HepG2 (cell line): ENCODE measurements around the gene SCAMP3. TPM values are rescaled to one million over a fixed set of nuclear protein-coding genes. Genes with fewer than 3 reads are reported as not detected.

Source experiments
- CBX5 ChIP-seq: sonication (generic); formaldehyde crosslinking; IDR thresholded peaks from 2 replicates; pipeline ENCODE4 v1.4.0; 2020; ENCODE audit warnings: missing genetic modification reagents, borderline replicate concordance
- CEBPG ChIP-seq: IDR thresholded peaks from 2 replicates; pipeline ENCODE4 v1.6.1; 2016
- E2F2 ChIP-seq: sonication (generic); formaldehyde crosslinking; IDR thresholded peaks from 2 replicates; pipeline ENCODE4 v1.4.0; 2020; ENCODE audit warnings: missing genetic modification reagents, borderline replicate concordance
- FOXK1 ChIP-seq: sonication (generic); formaldehyde crosslinking; IDR thresholded peaks from 2 replicates; pipeline ENCODE4 v1.4.0; 2020; ENCODE audit warnings: low read depth, missing genetic modification reagents, borderline replicate concordance
- KAT8 ChIP-seq: IDR thresholded peaks from 2 replicates; pipeline ENCODE4 v1.6.1; 2016; ENCODE audit warnings: missing genetic modification reagents, missing compliant biosample characterization
- KLF12 ChIP-seq: sonication (generic); formaldehyde crosslinking; IDR thresholded peaks from 2 replicates; pipeline ENCODE4 v1.4.0; 2020; ENCODE audit warnings: missing genetic modification reagents, borderline replicate concordance
- KLF16 ChIP-seq, 2 experiments: sonication (generic) in 1 of 2; formaldehyde crosslinking in 1 of 2; IDR thresholded peaks; 2 replicates each; pipeline versions ENCODE4 v1.6.1 to v1.8.0; 2016 to 2023; ENCODE audit warnings: missing genetic modification reagents in 2 of 2, missing compliant biosample characterization in 1 of 2
- ONECUT2 ChIP-seq: sonication (generic); formaldehyde crosslinking; IDR thresholded peaks from 2 replicates; pipeline ENCODE4 v1.4.0; 2020; ENCODE audit warnings: missing genetic modification reagents
- TBL1XR1 ChIP-seq: fragments of 150-350 bp; IDR thresholded peaks from 2 replicates; pipeline ENCODE4 v1.6.1; 2014; ENCODE audit warnings: borderline replicate concordance, low read length; ENCODE audit not compliant: partially characterized antibody
- ZBTB10 ChIP-seq: sonication (generic); formaldehyde crosslinking; IDR thresholded peaks from 2 replicates; pipeline ENCODE4 v1.4.0; 2020; ENCODE audit warnings: missing genetic modification reagents, borderline replicate concordance
- ZNF124 ChIP-seq: sonication (generic); formaldehyde crosslinking; IDR thresholded peaks from 2 replicates; pipeline ENCODE4 v1.4.0; 2020; ENCODE audit warnings: missing genetic modification reagents
- ZNF143 ChIP-seq: sonication (generic); formaldehyde crosslinking; IDR thresholded peaks from 2 replicates; pipeline ENCODE4 v1.4.0; 2020; ENCODE audit warnings: missing genetic modification reagents
- ZNF224 ChIP-seq: sonication (generic); formaldehyde crosslinking; IDR thresholded peaks from 2 replicates; pipeline ENCODE4 v1.5.0; 2020; ENCODE audit warnings: mild to moderate bottlenecking, missing genetic modification reagents
- ZNF253 ChIP-seq: sonication (generic); formaldehyde crosslinking; IDR thresholded peaks from 2 replicates; pipeline ENCODE4 v1.8.0; 2022; ENCODE audit warnings: mild to moderate bottlenecking, missing genetic modification reagents, borderline replicate concordance
- ZNF432 ChIP-seq: sonication (generic); formaldehyde crosslinking; IDR thresholded peaks from 2 replicates; pipeline ENCODE4 v1.5.0; 2020; ENCODE audit warnings: missing genetic modification reagents, mild to moderate bottlenecking, borderline replicate concordance
- ZNF710 ChIP-seq: sonication (generic); formaldehyde crosslinking; IDR thresholded peaks from 2 replicates; pipeline ENCODE4 v1.5.0; 2020; ENCODE audit warnings: mild to moderate bottlenecking, missing genetic modification reagents, borderline replicate concordance
- ZNF75D ChIP-seq: sonication (generic); formaldehyde crosslinking; IDR thresholded peaks from 2 replicates; pipeline ENCODE4 v1.8.1; 2023; ENCODE audit warnings: missing genetic modification reagents, mild to moderate bottlenecking, borderline replicate concordance
- ZSCAN31 ChIP-seq: sonication (generic); formaldehyde crosslinking; IDR thresholded peaks from 2 replicates; pipeline ENCODE4 v1.5.0; 2020; ENCODE audit warnings: low read depth, mild to moderate bottlenecking, missing genetic modification reagents
- polyA plus RNA-seq, 8 experiments: library from polyadenylated mRNA; depleted of rRNA in 3 of 8; stranded (reverse) in 7 of 8; unstranded in 1 of 8; fragments of >200 nt; fragmentation: Illumina TruSeq in 4 of 8; extraction: Trizol in 4 of 8; gene quantifications; 2 replicates each; pipeline versions ENCODE4 v1.2.1 to v1.2.3, GENCODE V29; 2011 to 2016; ENCODE audit warnings: low read depth in 4 of 8, missing spikeins in 1 of 8, mixed read lengths in 1 of 8; ENCODE audit not compliant: insufficient read depth in 1 of 8
- total RNA-seq, 5 experiments: library from RNA; depleted of rRNA; stranded (reverse); fragments of >200 nt; fragmentation: Illumina TruSeq; extraction: Trizol; gene quantifications; 2 replicates each; pipeline ENCODE4 v1.2.3, GENCODE V29; 2016; ENCODE audit warnings: low read depth in 1 of 5
- TF ChIP-seq, protein P1 (sequence below): sonication (generic); formaldehyde crosslinking; IDR thresholded peaks from 2 replicates; pipeline ENCODE4 v1.5.0; 2020; ENCODE audit warnings: mild to moderate bottlenecking, missing genetic modification reagents

SCAMP3 gene
- total and polyA plus RNA-seq, 2 of the 13 experiments (the other 11 are each of a cell fraction or from before 2014, with no cell fraction given) = 46.8 to 83.3 TPM

DNA sequence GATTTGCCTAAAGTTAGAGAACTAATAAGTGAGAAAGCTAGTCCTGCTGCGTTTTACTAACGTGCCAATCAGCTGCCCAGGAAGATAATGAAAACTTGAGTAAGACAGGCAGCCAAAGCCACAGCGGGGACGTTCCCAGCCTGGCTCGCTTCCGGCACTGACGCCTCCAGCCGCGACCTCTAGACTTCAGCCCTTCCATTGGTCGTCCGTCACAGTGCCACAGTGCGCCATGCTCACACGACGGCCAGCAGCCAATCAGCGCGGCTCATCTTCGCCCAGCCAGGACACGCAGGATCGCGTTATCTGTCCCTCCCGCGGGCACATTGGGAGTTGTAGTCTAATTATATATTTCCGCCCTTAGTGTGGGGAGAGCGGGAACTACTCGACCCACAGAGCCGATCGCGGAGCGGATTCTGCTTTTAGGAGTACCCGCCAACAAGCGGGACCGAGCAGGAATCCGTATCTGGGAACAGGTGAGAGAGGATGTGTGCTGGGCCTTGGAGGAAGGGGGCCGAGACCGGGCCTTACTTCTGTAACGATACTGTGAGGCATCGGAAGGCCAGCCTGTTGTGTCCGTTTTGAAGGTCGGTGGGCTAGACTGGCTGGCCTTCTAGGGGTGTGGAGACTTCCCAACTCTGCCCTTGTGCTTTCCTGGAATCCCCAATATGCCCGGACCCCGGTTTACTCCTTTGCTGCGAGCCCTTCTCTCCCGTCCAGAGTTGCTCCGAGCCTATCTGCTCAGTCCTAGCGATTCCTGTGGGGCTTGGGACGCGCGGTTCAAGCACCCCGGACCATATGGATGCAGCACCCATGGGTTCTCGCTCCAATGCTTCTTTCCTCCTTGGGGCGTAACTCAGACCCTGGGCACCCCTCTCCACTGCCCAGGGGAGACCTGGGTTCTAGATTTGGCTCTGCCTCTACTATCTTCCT, 46.6 kb upstream of the SCAMP3 start, which contains the start of gene FDPS (continued):
- TF ChIP-seq KLF16 (CRISPR knock-in tag; IDR thresholded peaks at IDR 0.05) = peak in 1 of 2 experiments; percentile 34; a peak in 1 of 4 replicates
- TF ChIP-seq FOXK1 (CRISPR knock-in tag) = peak; percentile 81; the same call in 1 of the 2 replicates
- 0 out of 2 replicates have a peak, but pooled peaks have one; percentile 45 for TF ChIP-seq ZSCAN31 (CRISPR knock-in tag)
- peak; percentile 72 for TF ChIP-seq KLF12
- no peak for TF ChIP-seq ZNF710
- no peak for TF ChIP-seq ZNF253 (CRISPR knock-in tag)
- no peak for TF ChIP-seq ZNF432
- TF ChIP-seq TBL1XR1 = no peak
- peak; percentile 49; the same call in 1 of the 2 replicates for TF ChIP-seq ZNF124
- TF ChIP-seq KAT8 (CRISPR knock-in tag) = peak; percentile 82
- no peak for TF ChIP-seq E2F2 (CRISPR knock-in tag)
- no peak for TF ChIP-seq ZNF224 (CRISPR knock-in tag)
- TF ChIP-seq CEBPG (CRISPR knock-in tag) = peak; percentile 46
- TF ChIP-seq ZBTB10 (CRISPR knock-in tag) = no peak
- no peak for TF ChIP-seq ZNF75D (CRISPR knock-in tag)
- TF ChIP-seq CBX5 (CRISPR knock-in tag) = no peak
- peak; percentile 50; the same call in 1 of the 2 replicates for TF ChIP-seq ONECUT2 (CRISPR knock-in tag)
- peak; percentile 99 for TF ChIP-seq ZNF143
- TF ChIP-seq, protein P1, sequence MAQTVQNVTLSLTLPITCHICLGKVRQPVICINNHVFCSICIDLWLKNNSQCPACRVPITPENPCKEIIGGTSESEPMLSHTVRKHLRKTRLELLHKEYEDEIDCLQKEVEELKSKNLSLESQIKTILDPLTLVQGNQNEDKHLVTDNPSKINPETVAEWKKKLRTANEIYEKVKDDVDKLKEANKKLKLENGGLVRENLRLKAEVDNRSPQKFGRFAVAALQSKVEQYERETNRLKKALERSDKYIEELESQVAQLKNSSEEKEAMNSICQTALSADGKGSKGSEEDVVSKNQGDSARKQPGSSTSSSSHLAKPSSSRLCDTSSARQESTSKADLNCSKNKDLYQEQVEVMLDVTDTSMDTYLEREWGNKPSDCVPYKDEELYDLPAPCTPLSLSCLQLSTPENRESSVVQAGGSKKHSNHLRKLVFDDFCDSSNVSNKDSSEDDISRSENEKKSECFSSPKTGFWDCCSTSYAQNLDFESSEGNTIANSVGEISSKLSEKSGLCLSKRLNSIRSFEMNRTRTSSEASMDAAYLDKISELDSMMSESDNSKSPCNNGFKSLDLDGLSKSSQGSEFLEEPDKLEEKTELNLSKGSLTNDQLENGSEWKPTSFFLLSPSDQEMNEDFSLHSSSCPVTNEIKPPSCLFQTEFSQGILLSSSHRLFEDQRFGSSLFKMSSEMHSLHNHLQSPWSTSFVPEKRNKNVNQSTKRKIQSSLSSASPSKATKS (CRISPR knock-in tag) = no peak
